CD14-positive monocyte (primary cell): ENCODE data around the gene MACROD2. TPM values are rescaled to one million over a fixed set of nuclear protein-coding genes. Genes with fewer than 3 reads are reported as not detected.

ENCODE experiments used
- DNase-seq, 3 donors: peaks; one replicate each; pipeline ENCODE4 v3.0.0-alpha.2; 2011 to 2022
- H2AFZ ChIP-seq: 2 replicates; pipeline ENCODE4 v1.6.0; 2012; ENCODE audit warnings: mild to moderate bottlenecking, low read depth, low read length, inconsistent platforms; ENCODE audit not compliant: insufficient read depth, poor library complexity, severe bottlenecking
- H3K27ac ChIP-seq, 2 donors: 1 replicate in 1 of 2; 2 replicates in 1 of 2; pipeline ENCODE4 v1.5.1; 2012 to 2013; ENCODE audit warnings: low read length in 2 of 2, control low read depth in 1 of 2, inconsistent platforms in 1 of 2, low read depth in 1 of 2, mild to moderate bottlenecking in 1 of 2
- H3K27me3 ChIP-seq, 2 donors: one replicate each; pipeline versions ENCODE4 v1.6.0 to v1.6.1; 2011 to 2013; ENCODE audit warnings: low read length in 2 of 2; ENCODE audit not compliant: control insufficient read depth in 2 of 2, insufficient read depth in 2 of 2
- H3K36me3 ChIP-seq, 2 donors: replicated peaks in 1 of 2; 1 replicate in 1 of 2; 2 replicates in 1 of 2; pipeline versions ENCODE4 v1.5.1 to v1.6.1; 2012 to 2013; ENCODE audit warnings: low read length in 2 of 2, control low read depth in 1 of 2, inconsistent platforms in 1 of 2, mild to moderate bottlenecking in 1 of 2; ENCODE audit not compliant: insufficient read depth in 2 of 2, control insufficient read depth in 1 of 2
- H3K4me1 ChIP-seq, 2 donors: 1 replicate in 1 of 2; 2 replicates in 1 of 2; pipeline versions ENCODE4 v1.5.1 to v1.6.1; 2012 to 2013; ENCODE audit warnings: low read length in 2 of 2, control low read depth in 1 of 2, inconsistent platforms in 1 of 2, mild to moderate bottlenecking in 1 of 2, moderate library complexity in 1 of 2; ENCODE audit not compliant: insufficient read depth in 2 of 2, control insufficient read depth in 1 of 2
- H3K4me2 ChIP-seq: replicated peaks from 2 replicates; pipeline ENCODE3; 2012; ENCODE audit warnings: low read length, moderate library complexity, mild to moderate bottlenecking; ENCODE audit not compliant: poor library complexity, severe bottlenecking; ENCODE audit errors: extremely low read depth
- H3K4me3 ChIP-seq, 3 experiments: fragments of 200-600 bp in 1 of 3; sonication (generic) in 1 of 3; replicated peaks in 1 of 3; 1 replicate in 2 of 3; 2 replicates in 1 of 3; pipeline ENCODE4 v1.5.1; 2011 to 2013; ENCODE audit warnings: low read length in 3 of 3, mild to moderate bottlenecking in 3 of 3, control low read depth in 2 of 3, low read depth in 2 of 3, inconsistent platforms in 1 of 3, moderate library complexity in 1 of 3
- H3K79me2 ChIP-seq: 2 replicates; pipeline ENCODE4 v1.6.0; 2012; ENCODE audit warnings: mild to moderate bottlenecking, control low read depth, inconsistent platforms, low read length, moderate library complexity; ENCODE audit not compliant: insufficient read depth
- H3K9ac ChIP-seq: 2 replicates; pipeline ENCODE4 v1.6.0; 2017; ENCODE audit warnings: low read length, mild to moderate bottlenecking; ENCODE audit not compliant: insufficient read depth, poor library complexity, severe bottlenecking
- H3K9me3 ChIP-seq, 2 donors: replicated peaks in 1 of 2; 1 replicate in 1 of 2; 2 replicates in 1 of 2; pipeline versions ENCODE4 v1.5.1 to v1.6.1; 2012 to 2013; ENCODE audit warnings: low read length in 2 of 2, control low read depth in 1 of 2; ENCODE audit not compliant: control insufficient read depth in 1 of 2, insufficient read depth in 1 of 2
- H4K20me1 ChIP-seq: 2 replicates; pipeline ENCODE4 v1.6.0; 2012; ENCODE audit warnings: mild to moderate bottlenecking, low read length, control low read depth, moderate library complexity; ENCODE audit not compliant: insufficient read depth
- H3K27ac Mint-ChIP-seq, 7 donors: one replicate each; pipeline ENCODE4 v1.8.0; 2020; ENCODE audit warnings: mild to moderate bottlenecking in 7 of 7, mixed read lengths in 7 of 7, moderate library complexity in 6 of 7, inconsistent platforms in 2 of 7
- H3K27me3 Mint-ChIP-seq, 3 donors: one replicate each; pipeline ENCODE4 v1.8.0; 2021 to 2022; ENCODE audit warnings: low read depth in 3 of 3, mild to moderate bottlenecking in 3 of 3, mixed read lengths in 3 of 3, moderate library complexity in 3 of 3, inconsistent platforms in 1 of 3
- H3K36me3 Mint-ChIP-seq, 2 donors: one replicate each; pipeline ENCODE4 v1.8.0; 2020; ENCODE audit warnings: mixed read lengths in 2 of 2, inconsistent platforms in 1 of 2, mild to moderate bottlenecking in 1 of 2
- H3K4me1 Mint-ChIP-seq: one replicate; pipeline ENCODE4 v1.8.0; 2020; ENCODE audit warnings: mild to moderate bottlenecking, mixed read lengths
- H3K4me3 Mint-ChIP-seq, 2 donors: one replicate each; pipeline ENCODE4 v1.8.0; 2020; ENCODE audit warnings: mild to moderate bottlenecking in 2 of 2, mixed read lengths in 2 of 2, moderate library complexity in 1 of 2
- H3K9me3 Mint-ChIP-seq, 7 donors: one replicate each; pipeline ENCODE4 v1.8.0; 2020 to 2022; ENCODE audit warnings: mixed read lengths in 7 of 7, mild to moderate bottlenecking in 6 of 7, moderate library complexity in 6 of 7, inconsistent platforms in 2 of 7
- CTCF ChIP-seq: fragments of 200-600 bp; IDR thresholded peaks from one replicate; pipeline ENCODE4 v1.8.0; 2022; ENCODE audit warnings: antibody characterized with exemption, mild to moderate bottlenecking
- WGBS: methylation state at CpG from one replicate; pipeline ENCODE4 v1.1.5; 2013; ENCODE audit warnings: missing lambda C conversion rate; ENCODE audit not compliant: insufficient coverage; 5-methylcytosine and 5-hydroxymethylcytosine counted together
- intact Hi-C, 2 donors: fragments of 100-400 bp; cut with micrococcal nuclease; formaldehyde crosslinking; loops; one replicate each; pipeline versions ENCODE4 v1.15.0 to v1.15.1; 2023
- polyA plus RNA-seq, 3 donors: library from polyadenylated mRNA; depleted of rRNA in 1 of 3; unstranded in 2 of 3; stranded (reverse) in 1 of 3; fragments of 300-500 nt in 2 of 3; fragments of >200 nt in 1 of 3; fragmentation: Illumina TruSeq in 2 of 3; gene quantifications; 1 replicate in 2 of 3; 2 replicates in 1 of 3; pipeline ENCODE4 v1.2.3, GENCODE V29; 2012 to 2021

The MACROD2 gene
- polyA plus RNA-seq, 3 donors: 0.23 TPM; not detected in 2

- Histone ChIP-seq H3K27me3 (no peaks in the 10 kb centered on the region), H3K27ac (no peak overlapping the region), H3K4me2 (no peak overlapping the region), H3K4me3 (no peak overlapping the region), H3K9me3 (no peaks in the 10 kb centered on the region), H3K9ac (no peak overlapping the region), H3K79me2 (no peaks in the 10 kb centered on the region), H3K36me3 (no peaks in the 10 kb centered on the region), H3K4me1 (no peaks in the 10 kb centered on the region), H2AFZ (no peak overlapping the region), H4K20me1 (no peaks in the 10 kb centered on the region)
- H3K27ac Mint-ChIP-seq: no peak overlapping the region
- no peaks in the 10 kb centered on the region for H3K27me3 Mint-ChIP-seq
- no peaks in the 10 kb centered on the region for H3K4me1 Mint-ChIP-seq
- no peaks in the 10 kb centered on the region for H3K36me3 Mint-ChIP-seq
- intact Hi-C loops: no loop called here
- peaks cover 0 to 13% (median 4%) of the 10 kb centered on the region in 7 donors for H3K9me3 Mint-ChIP-seq
- 100% methylated on average over 2 of the region's 2 CpGs for WGBS
- H3K4me3 Mint-ChIP-seq: no peak overlapping the region
- TF ChIP-seq CTCF: no peak
- DNase-seq: no peak
These were observed 1630.7 kb downstream of the MACROD2 start for GRCh38 chr20:15625981-15626380.

- no peaks in the 10 kb centered on the region for H3K36me3 ChIP-seq
- H2AFZ ChIP-seq: no peak overlapping the region
- no peaks in the 10 kb centered on the region for H3K9me3 ChIP-seq
- peaks cover 0 to 13% (median 2%) of the 10 kb centered on the region in 7 donors for H3K9me3 Mint-ChIP-seq
- H3K4me3 ChIP-seq: no peak overlapping the region
- H3K27ac Mint-ChIP-seq: no peak overlapping the region
- WGBS: no CpG with 5 or more reads among the region's 3 CpGs
- no peak overlapping the region for H3K9ac ChIP-seq
- no peak overlapping the region for H3K4me2 ChIP-seq
- H3K4me3 Mint-ChIP-seq: no peak overlapping the region
- intact Hi-C loops: no loop called here
- TF ChIP-seq CTCF: no peak
- H3K4me1 ChIP-seq: no peaks in the 10 kb centered on the region
- H3K79me2 ChIP-seq: no peaks in the 10 kb centered on the region
- no peaks in the 10 kb centered on the region for H3K4me1 Mint-ChIP-seq
- no peaks in the 10 kb centered on the region for H3K36me3 Mint-ChIP-seq
- no peak overlapping the region for H3K27ac ChIP-seq
- no peaks in the 10 kb centered on the region for H3K27me3 Mint-ChIP-seq
- H4K20me1 ChIP-seq: no peaks in the 10 kb centered on the region
- H3K27me3 ChIP-seq: no peaks in the 10 kb centered on the region
- no peak for DNase-seq
These were observed 1631.8 kb downstream of the MACROD2 start for GRCh38 chr20:15627089-15627488.
